ENCODE results near the gene PRDM10. TPM values are rescaled to one million over a fixed set of nuclear protein-coding genes. Genes with fewer than 3 reads are reported as not detected.
"Not testable (repeated sequence)": the region's sequence is repeated elsewhere in the genome, so short reads cannot be mapped to it uniquely, and the experiment has no call there.

The PRDM10 gene
- total RNA-seq, 1 donor from 2014 or later = 13.6 TPM

DNA sequence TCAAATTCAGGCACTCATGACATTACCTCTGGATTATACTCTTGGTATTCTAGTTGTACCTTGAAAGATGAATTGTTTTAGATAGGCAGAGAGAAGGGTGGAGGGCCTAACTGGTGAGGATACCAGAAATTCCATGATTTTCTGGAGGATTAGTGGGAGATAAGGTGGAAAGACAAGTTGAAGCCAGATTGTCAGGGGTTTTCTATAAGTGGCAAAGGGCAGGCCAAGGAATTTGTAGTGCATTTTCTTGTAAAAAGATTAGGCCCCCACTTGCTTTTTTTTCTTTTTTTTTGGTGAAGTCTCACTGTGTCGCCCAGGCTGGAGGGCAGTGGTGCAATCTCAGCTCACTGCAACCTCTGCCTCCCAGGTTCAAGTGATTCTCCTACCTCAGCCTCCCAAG is 28.4 kb upstream of the PRDM10 start:
- Mint-ChIP-seq H3K4me3 (no peak overlapping the region), H3K9me3 (no peaks in the 10 kb centered on the region), H3K36me3 (ENCODE audit: low read depth) (no peaks in the 10 kb centered on the region), H3K4me1 (ENCODE audit: low read depth) (no peaks in the 10 kb centered on the region), H3K27ac (no peak overlapping the region), H3K27me3 (ENCODE audit: insufficient read depth) (peaks cover 10% of the 10 kb centered on the region)
- DNase-seq (ENCODE audit: low spot score) = no peak
- intact Hi-C loops (cut with micrococcal nuclease) = no loop called here

DNA sequence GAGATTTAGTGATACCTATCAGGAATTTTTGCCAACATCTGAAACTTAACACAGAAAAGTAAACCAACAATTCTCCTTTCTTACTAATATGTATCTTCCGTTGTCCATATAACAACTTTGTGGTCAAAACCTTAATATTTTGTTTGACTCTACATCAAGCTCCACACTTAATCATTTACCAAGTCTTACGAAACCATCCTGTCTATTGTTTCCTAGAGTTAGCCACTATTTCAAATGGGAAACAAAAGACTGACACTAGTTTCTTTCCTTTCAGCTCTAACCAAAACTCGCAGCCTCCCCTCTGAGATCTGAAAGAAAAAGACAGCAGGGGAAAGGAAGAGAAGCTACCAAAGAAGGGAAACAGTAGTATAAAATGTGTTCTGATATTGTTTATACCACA is 26.5 kb upstream of the PRDM10 start:
- H3K4me1 Mint-ChIP-seq (ENCODE audit: low read depth) = no peaks in the 10 kb centered on the region
- H3K36me3 Mint-ChIP-seq (ENCODE audit: low read depth) = no peaks in the 10 kb centered on the region
- peaks cover 7% of the 10 kb centered on the region for H3K27me3 Mint-ChIP-seq (ENCODE audit: insufficient read depth)
- H3K27ac Mint-ChIP-seq = no peak overlapping the region
- intact Hi-C loops (cut with micrococcal nuclease) = no loop called here
- no peak overlapping the region for H3K4me3 Mint-ChIP-seq
- no peaks in the 10 kb centered on the region for H3K9me3 Mint-ChIP-seq
- DNase-seq (ENCODE audit: low spot score) = no peak

DNA sequence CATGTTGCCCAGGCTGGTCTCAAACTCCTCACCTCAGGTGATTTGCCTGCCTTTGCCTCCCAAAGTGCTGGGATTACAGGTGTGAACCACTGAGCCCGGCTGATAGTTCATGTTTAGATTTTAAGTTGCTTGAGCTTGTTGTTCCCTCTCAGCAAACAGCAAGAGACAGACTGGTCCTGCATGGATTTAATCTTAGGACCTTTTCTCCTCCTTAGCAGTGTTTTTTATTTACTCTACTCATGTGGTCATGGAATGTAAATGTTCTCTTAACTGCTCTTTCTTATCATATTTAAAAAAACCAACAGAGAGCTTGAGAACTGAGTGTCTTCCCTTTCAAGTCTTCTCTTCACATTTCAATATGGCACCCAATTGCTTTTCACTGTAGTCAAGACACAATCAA is 22.7 kb upstream of the PRDM10 start:
- intact Hi-C loops (cut with micrococcal nuclease) = no loop called here
- no peaks in the 10 kb centered on the region for H3K36me3 Mint-ChIP-seq (ENCODE audit: low read depth)
- H3K27me3 Mint-ChIP-seq (ENCODE audit: insufficient read depth) = peaks cover 9% of the 10 kb centered on the region
- no peak overlapping the region for H3K27ac Mint-ChIP-seq
- no peaks in the 10 kb centered on the region for H3K9me3 Mint-ChIP-seq
- no peak for DNase-seq (ENCODE audit: low spot score)
- no peaks in the 10 kb centered on the region for H3K4me1 Mint-ChIP-seq (ENCODE audit: low read depth)
- H3K4me3 Mint-ChIP-seq = no peak overlapping the region

DNA sequence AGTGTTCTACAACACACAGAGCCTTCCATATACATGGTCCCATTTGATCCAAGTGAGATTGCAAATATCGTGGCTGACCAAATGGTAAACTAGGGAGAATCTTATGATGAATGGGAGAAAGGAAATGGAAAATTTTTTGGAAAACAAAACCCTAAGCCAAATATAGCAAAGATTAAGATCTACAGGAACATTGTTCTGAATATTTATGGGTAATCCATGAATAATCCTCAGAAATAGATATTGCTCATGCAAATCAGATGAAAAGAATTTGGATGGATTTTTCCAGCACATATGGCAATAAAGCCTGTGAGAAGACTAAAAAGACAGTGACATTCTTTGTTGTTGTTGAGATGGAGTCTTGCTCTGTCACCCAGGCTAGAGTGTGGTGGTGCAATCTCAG is 21.7 kb upstream of the PRDM10 start:
- Mint-ChIP-seq H3K27me3 (ENCODE audit: insufficient read depth) (peaks cover 9% of the 10 kb centered on the region), H3K27ac (no peak overlapping the region), H3K4me3 (no peak overlapping the region), H3K9me3 (no peaks in the 10 kb centered on the region), H3K36me3 (ENCODE audit: low read depth) (no peaks in the 10 kb centered on the region), H3K4me1 (ENCODE audit: low read depth) (no peaks in the 10 kb centered on the region)
- no peak for DNase-seq (ENCODE audit: low spot score)
- intact Hi-C loops (cut with micrococcal nuclease) = no loop called here

DNA sequence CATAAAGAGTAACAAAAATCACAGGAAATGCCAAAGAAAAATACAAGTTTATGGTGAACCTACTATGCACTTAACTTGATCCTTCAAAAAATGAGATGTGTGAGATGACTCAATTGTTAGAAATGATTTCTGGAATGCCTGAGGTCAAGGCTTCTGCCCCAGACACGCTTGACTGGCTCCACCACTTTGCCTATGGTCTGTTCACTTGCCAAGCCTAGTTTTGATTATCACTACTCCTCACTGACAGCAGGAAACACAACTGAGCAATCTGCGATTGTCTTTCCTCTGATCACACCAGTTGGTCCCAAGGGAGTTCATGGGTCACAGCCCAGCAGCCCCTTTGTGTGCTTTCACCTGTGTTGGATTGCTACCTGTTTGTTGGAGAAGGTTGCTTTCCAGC is 20.6 kb upstream of the PRDM10 start:
- H3K36me3 Mint-ChIP-seq (ENCODE audit: low read depth) = no peaks in the 10 kb centered on the region
- no peak overlapping the region for H3K27ac Mint-ChIP-seq

DNA sequence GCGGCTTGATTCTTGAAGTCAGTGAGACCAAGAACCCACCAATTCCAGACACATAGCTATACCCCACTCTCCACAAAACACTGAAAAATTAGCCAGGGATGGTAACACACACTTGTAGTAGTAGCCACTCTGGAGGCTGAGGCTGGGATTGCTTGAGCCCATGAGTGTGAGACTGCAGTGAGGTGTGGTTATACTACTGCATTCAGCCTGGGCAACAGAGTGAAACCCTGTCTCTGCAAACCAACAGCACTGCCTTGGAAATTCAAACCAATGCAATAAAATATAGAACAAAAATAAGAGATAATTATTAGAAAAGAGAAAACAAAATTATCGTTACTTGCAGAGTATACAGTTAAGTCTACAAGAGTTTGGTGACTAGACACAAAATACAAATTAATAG is 20.2 kb upstream of the PRDM10 start:
- no peaks in the 10 kb centered on the region for H3K36me3 Mint-ChIP-seq (ENCODE audit: low read depth)
- peaks cover 6% of the 10 kb centered on the region for H3K27me3 Mint-ChIP-seq (ENCODE audit: insufficient read depth)

More for the DNA sequence above, 20.6 kb upstream of the PRDM10 start:
- no peak for DNase-seq (ENCODE audit: low spot score)
- intact Hi-C loops (cut with micrococcal nuclease) = no loop called here
- H3K4me3 Mint-ChIP-seq = no peak overlapping the region
- H3K27me3 Mint-ChIP-seq (ENCODE audit: insufficient read depth) = peaks cover 9% of the 10 kb centered on the region
- no peaks in the 10 kb centered on the region for H3K4me1 Mint-ChIP-seq (ENCODE audit: low read depth)
- H3K9me3 Mint-ChIP-seq = no peaks in the 10 kb centered on the region

DNA sequence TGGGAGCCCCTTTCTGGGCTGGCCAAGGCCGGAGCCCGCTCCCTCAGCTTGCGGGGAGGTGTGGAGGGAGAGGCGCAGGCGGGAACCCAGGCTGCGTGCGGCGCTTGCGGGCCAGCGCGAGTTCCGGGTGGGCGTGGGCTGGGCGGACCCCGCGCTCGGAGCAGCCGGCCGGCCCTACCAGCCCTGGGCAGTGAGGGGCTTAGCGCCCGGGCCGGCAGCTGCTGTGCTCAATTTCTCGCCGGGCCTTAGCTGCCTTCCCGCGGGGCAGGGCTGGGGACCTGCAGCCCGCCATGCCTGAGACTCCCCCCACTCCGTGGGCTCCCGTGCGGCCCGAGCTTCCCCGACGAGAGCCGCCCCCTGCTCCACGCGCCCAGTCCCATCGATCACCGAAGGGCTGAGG is 19.0 kb upstream of the PRDM10 start:
- H3K9me3 Mint-ChIP-seq; H3K4me3 Mint-ChIP-seq; DNase-seq (ENCODE audit: low spot score); H3K27me3 Mint-ChIP-seq (ENCODE audit: insufficient read depth); H3K4me1 Mint-ChIP-seq (ENCODE audit: low read depth); intact Hi-C loops (cut with micrococcal nuclease); H3K36me3 Mint-ChIP-seq (ENCODE audit: low read depth); H3K27ac Mint-ChIP-seq: not testable (repeated sequence)

More for the DNA sequence above, 20.2 kb upstream of the PRDM10 start:
- intact Hi-C loops (cut with micrococcal nuclease) = no loop called here
- Mint-ChIP-seq H3K4me3 (no peak overlapping the region), H3K27ac (no peak overlapping the region), H3K4me1 (ENCODE audit: low read depth) (no peaks in the 10 kb centered on the region), H3K9me3 (no peaks in the 10 kb centered on the region)
- DNase-seq (ENCODE audit: low spot score) = no peak

DNA sequence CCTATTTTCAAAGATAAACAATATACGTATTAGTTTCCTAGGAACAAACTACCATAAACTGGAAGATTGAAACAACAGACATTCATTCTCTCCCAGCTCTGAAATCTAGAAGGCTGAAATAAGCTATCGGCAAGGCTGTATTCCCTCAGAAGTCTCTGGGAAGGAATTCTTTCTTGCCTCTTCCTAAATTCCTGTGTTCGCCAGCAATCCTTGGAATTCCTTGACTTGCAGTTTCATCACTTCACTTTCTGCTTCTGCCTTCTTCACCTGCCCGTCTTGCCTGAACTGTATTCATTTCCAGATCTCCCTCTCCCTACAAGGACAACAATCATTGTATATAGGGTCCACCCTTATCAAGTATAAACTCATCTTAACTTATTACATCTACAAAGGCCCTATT is 17.7 kb upstream of the PRDM10 start:
- intact Hi-C loops (cut with micrococcal nuclease) = no loop called here
- H3K27ac Mint-ChIP-seq = no peak overlapping the region
- H3K27me3 Mint-ChIP-seq (ENCODE audit: insufficient read depth) = peaks cover 6% of the 10 kb centered on the region
- H3K36me3 Mint-ChIP-seq (ENCODE audit: low read depth) = no peaks in the 10 kb centered on the region
- no peak for DNase-seq (ENCODE audit: low spot score)
- H3K9me3 Mint-ChIP-seq = no peaks in the 10 kb centered on the region
- H3K4me1 Mint-ChIP-seq (ENCODE audit: low read depth) = no peaks in the 10 kb centered on the region
- no peak overlapping the region for H3K4me3 Mint-ChIP-seq

DNA sequence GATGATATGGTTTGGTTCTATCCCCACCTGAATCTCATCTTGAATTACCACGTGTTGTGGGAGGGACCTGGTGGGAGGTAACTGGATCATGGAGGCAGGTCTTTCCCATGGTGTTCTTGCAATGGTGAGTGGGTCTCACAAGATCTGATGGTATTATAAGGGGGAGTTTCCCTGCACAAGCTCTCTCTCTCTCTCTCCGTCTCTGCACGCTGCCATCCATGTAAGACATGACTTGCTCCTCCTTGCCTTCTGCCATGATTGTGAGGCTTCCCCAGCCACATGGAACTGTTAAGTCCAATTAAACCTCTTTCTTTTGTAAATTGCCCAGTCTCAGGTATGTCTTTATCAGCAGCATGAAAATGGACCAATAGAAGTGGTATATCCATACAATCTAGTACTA is 13.2 kb upstream of the PRDM10 start:
- intact Hi-C loops (cut with micrococcal nuclease); H3K36me3 Mint-ChIP-seq (ENCODE audit: low read depth); H3K27me3 Mint-ChIP-seq (ENCODE audit: insufficient read depth); H3K4me1 Mint-ChIP-seq (ENCODE audit: low read depth); H3K27ac Mint-ChIP-seq; DNase-seq (ENCODE audit: low spot score); H3K9me3 Mint-ChIP-seq; H3K4me3 Mint-ChIP-seq: not testable (repeated sequence)

DNA sequence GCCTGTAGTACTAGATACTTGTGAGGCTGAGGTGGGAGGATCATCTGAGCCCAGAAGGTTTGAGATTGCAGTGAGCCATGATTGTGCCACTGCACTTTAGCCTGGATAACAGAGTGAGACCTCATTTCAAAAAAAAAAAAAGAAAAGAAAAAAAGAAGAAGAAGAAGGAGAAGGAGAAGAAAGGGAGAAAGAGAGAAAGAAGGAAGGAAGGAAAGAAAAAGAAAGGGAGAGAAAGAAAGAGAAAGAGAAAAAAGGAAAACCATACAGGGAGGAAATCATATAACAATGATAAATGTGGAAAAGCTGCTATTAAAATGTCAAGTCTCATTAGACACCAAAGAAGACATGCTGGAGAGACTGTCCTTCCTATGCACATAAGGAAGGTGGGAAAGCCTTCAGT is 5.7 kb upstream of the PRDM10 start:
- Mint-ChIP-seq H3K4me1 (ENCODE audit: low read depth) (peaks cover 7% of the 10 kb centered on the region), H3K27me3 (ENCODE audit: insufficient read depth) (peaks cover 16% of the 10 kb centered on the region), H3K27ac (no peak overlapping the region), H3K36me3 (ENCODE audit: low read depth) (peaks cover 4% of the 10 kb centered on the region), H3K9me3 (no peaks in the 10 kb centered on the region), H3K4me3 (no peak overlapping the region)
- intact Hi-C loops (cut with micrococcal nuclease) = no loop called here
- no peak for DNase-seq (ENCODE audit: low spot score)

DNA sequence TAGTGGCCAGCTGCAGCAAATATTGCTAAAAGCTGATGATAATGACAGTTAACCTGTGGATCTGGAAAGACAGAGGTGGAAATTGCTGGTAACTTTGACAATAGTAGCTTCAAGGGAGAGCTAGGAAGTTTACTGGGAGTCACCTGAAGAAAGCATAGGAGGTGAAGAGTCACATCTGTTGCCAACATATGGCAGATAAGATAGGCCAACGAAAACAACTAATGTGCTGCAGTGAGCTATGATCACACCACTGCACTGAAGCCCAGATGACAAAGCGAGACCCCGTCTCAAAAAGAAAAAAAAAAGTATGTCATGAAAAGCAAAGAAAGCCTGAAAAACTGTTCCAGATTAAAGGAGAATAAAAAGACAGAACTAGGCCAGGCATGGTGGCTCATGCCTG is 4.3 kb upstream of the PRDM10 start:
- DNase-seq (ENCODE audit: low spot score) = no peak
- Mint-ChIP-seq H3K27me3 (ENCODE audit: insufficient read depth) (peaks cover 16% of the 10 kb centered on the region), H3K9me3 (no peaks in the 10 kb centered on the region), H3K36me3 (ENCODE audit: low read depth) (peaks cover 4% of the 10 kb centered on the region), H3K27ac (no peak overlapping the region), H3K4me3 (no peak overlapping the region), H3K4me1 (ENCODE audit: low read depth) (peaks cover 8% of the 10 kb centered on the region)
- intact Hi-C loops (cut with micrococcal nuclease) = no loop called here

DNA sequence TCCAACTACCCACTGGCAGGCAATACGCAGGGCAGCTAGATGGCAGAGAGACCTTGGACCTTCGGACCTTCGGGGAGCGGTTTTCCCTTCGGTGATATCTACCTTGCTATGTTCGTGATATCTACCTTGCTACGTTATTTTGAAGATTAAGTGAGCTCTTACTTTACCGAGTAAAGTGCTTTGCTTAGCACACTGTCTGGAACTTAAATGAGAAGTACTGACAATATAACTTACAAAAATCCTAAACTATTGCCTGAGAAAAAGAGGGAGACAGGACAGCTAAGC is 1.0 kb upstream of the PRDM10 start:
- H3K27me3 Mint-ChIP-seq (ENCODE audit: insufficient read depth) = peaks cover 10% of the 10 kb centered on the region
- H3K27ac Mint-ChIP-seq = peak overlapping the region; percentile 97
- DNase-seq (ENCODE audit: low spot score) = no peak
- peak overlapping the region; percentile 91 for H3K4me3 Mint-ChIP-seq
- peaks cover 27% of the 10 kb centered on the region for H3K4me1 Mint-ChIP-seq (ENCODE audit: low read depth)
- no peaks in the 10 kb centered on the region for H3K9me3 Mint-ChIP-seq
- intact Hi-C loops (cut with micrococcal nuclease) = loop anchor here (1.0 to 5.0 kb wide), 9 partner anchors 66 to 723 kb away; partner anchors contain the start of genes APLP2, NFRKB and TMEM45B
- peaks cover 3% of the 10 kb centered on the region for H3K36me3 Mint-ChIP-seq (ENCODE audit: low read depth)

DNA sequence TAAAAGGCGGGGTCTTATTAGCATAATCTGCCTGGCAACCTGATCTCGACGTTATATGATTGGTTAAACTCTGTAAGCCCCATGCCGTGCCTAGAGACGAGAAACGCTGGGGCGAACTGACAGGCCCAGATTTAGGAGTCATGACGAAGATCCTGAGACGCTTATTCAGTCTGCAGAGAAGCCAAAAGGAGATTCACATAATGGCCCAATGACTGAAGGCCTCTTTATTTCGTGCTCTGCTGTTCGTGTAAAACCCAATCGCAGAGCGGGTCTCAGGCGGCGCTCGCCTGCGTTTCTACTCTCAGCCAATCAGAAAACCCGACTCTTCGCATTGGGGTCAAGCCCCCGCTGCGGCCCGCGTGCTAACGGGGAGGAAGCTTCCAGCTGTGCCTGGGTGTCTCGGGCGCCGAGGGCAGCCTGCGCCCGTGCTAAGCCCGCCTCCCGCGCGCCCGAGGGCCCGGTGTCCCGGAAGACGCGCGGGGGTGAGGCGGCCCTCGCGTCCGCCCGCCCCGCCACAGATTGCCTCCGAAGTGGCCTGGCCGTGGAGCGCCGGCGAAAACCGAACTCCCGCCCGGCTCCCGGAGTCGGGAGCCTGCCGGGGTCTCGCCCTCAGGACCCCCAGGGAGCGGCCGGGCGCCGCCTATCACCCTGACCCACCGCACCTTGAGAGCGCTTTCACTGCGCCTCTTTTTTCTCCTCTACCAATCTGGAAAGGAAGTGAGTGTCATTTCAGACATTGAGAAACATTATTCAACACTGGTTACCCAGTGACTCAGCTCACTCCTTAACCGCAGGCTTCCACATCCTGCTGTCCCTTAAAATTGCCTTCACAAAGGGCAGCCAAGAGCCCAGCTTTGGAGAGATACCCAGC is 446 bp upstream of the PRDM10 start:
- peaks cover 7% of the 10 kb centered on the region for H3K27me3 Mint-ChIP-seq (ENCODE audit: insufficient read depth)
- DNase-seq (ENCODE audit: low spot score) = peak; percentile 89
- intact Hi-C loops (cut with micrococcal nuclease) = loop anchor here (1.0 to 5.0 kb wide), 12 partner anchors 11 to 722 kb away; partner anchors contain the start of genes APLP2, NFRKB and TMEM45B

More for the DNA sequence above, 446 bp upstream of the PRDM10 start:
- H3K36me3 Mint-ChIP-seq (ENCODE audit: low read depth) = peaks cover 4% of the 10 kb centered on the region
- no peaks in the 10 kb centered on the region for H3K9me3 Mint-ChIP-seq
- H3K4me1 Mint-ChIP-seq (ENCODE audit: low read depth) = peaks cover 33% of the 10 kb centered on the region
- H3K27ac Mint-ChIP-seq = peak overlapping the region; percentile 100
- peak overlapping the region; percentile 98 for H3K4me3 Mint-ChIP-seq
